Activated CD8-positive, alpha-beta memory T cell treated with anti-CD3 and anti-CD28 coated beads for 48 hours (primary cell): ENCODE results near the gene ALDH2.
"Not testable (repeated sequence)": the region's sequence is repeated elsewhere in the genome, so short reads cannot be mapped to it uniquely, and the experiment has no call there.

Experiments used
- DNase-seq, 3 experiments: peaks; one replicate each; pipeline ENCODE4 v3.0.0-alpha.2; 2020; ENCODE audit warnings: low read depth in 2 of 3, low spot score in 2 of 3

Gene ALDH2

GRCh38 chr12:111758120-111758561 is 8.6 kb upstream of the ALDH2 start:
- DNase-seq = no peak

GRCh38 chr12:111759271-111759670 is 7.5 kb upstream of the ALDH2 start:
- no peak for DNase-seq

GRCh38 chr12:111759991-111760390 is 6.7 kb upstream of the ALDH2 start:
- no peak for DNase-seq

- no peak for DNase-seq
These were observed 5.6 kb upstream of the ALDH2 start for GRCh38 chr12:111761099-111761498.

GRCh38 chr12:111761706-111762105 is 5.0 kb upstream of the ALDH2 start:
- DNase-seq = no peak

- DNase-seq = not testable (repeated sequence)
These were observed 3.2 kb upstream of the ALDH2 start for GRCh38 chr12:111763552-111763951.

- no peak for DNase-seq
These were observed 2.5 kb upstream of the ALDH2 start for GRCh38 chr12:111764120-111764821.

- no peak for DNase-seq
These were observed 827 bp downstream of the ALDH2 start for GRCh38 chr12:111767362-111768158.

- no peak for DNase-seq
These were observed 1.6 kb downstream of the ALDH2 start for GRCh38 chr12:111768159-111768895.

GRCh38 chr12:111769599-111769998 is 2.9 kb downstream of the ALDH2 start:
- DNase-seq = no peak

GRCh38 chr12:111773801-111774551 is 7.2 kb downstream of the ALDH2 start:
- no peak for DNase-seq

- DNase-seq = no peak
These were observed 8.8 kb downstream of the ALDH2 start for GRCh38 chr12:111775205-111776193.

GRCh38 chr12:111776836-111777344 is 10.2 kb downstream of the ALDH2 start:
- no peak for DNase-seq

GRCh38 chr12:111777345-111778045 is 10.8 kb downstream of the ALDH2 start:
- DNase-seq = no peak

- no peak for DNase-seq
These were observed 13.4 kb downstream of the ALDH2 start for GRCh38 chr12:111780166-111780565.

- DNase-seq = no peak
These were observed 13.9 kb downstream of the ALDH2 start for GRCh38 chr12:111780615-111781014.

- no peak for DNase-seq
These were observed 14.4 kb downstream of the ALDH2 start for GRCh38 chr12:111781085-111781658.

GRCh38 chr12:111783046-111783445 is 16.3 kb downstream of the ALDH2 start:
- no peak for DNase-seq

- no peak for DNase-seq
These were observed 18.2 kb downstream of the ALDH2 start for GRCh38 chr12:111784953-111785352.
